HG02885 (cell line): ENCODE data around the gene ATXN10.

Experiments used
- ATAC-seq: cut with Tn5 transposase; IDR thresholded peaks from one replicate; pipeline ENCODE4 v1.9.1; 2021; ENCODE audit warnings: mild to moderate bottlenecking; ENCODE audit not compliant: unreplicated experiment, poor library complexity

The ATXN10 gene

GRCh38 chr22:45867906-45868555 lies 196.4 kb downstream of the ATXN10 start:
- ATAC-seq, result no peak

- ATAC-seq, result no peak
These were observed 197.1 kb downstream of the ATXN10 start for GRCh38 chr22:45868571-45869339.

DNA sequence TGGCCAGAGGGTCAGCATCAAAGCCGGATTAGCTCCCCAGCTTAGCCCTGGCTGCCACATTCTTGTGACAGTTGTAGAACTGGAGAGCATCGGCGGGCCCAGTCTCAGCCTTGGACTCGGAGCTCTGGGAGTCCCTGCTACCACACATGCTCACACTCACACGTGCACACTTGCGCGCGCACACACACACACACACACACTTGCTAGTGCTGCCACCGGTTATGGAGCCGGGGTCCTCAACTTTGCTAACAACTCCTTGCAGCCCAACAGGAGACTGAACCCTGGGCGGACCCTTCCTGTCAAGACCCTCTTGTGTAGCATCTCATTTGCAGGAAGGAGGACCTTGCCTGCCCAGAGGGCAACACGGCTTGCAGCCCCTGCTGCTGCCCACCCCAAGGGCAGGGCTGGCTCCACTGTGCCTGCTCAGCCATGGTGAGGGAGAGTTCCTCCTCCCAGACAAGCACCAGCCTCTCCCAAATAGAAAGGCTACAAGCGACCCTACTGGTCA lies 197.8 kb downstream of the ATXN10 start:
- ATAC-seq, result no peak

- no peak for ATAC-seq
These were observed 198.4 kb downstream of the ATXN10 start for GRCh38 chr22:45870011-45870410.

DNA sequence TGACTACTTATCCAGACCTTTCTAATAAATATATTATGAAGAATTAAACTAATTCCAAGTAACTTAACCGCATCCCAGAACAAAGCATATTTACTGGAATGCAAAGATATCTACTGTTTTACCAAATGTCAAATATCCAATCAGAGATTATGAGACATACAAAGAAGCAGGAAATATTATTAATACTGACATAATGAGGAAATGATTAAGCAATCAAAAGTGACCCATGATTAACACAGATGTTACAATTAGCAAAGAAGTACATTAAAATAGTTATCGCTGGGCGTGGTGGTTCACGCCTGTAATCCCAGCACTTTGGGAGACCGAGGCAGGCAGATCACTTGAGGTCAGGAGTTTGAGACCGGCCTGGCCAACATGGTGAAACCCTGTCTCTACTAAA lies 200.1 kb downstream of the ATXN10 start:
- ATAC-seq, result no peak

DNA sequence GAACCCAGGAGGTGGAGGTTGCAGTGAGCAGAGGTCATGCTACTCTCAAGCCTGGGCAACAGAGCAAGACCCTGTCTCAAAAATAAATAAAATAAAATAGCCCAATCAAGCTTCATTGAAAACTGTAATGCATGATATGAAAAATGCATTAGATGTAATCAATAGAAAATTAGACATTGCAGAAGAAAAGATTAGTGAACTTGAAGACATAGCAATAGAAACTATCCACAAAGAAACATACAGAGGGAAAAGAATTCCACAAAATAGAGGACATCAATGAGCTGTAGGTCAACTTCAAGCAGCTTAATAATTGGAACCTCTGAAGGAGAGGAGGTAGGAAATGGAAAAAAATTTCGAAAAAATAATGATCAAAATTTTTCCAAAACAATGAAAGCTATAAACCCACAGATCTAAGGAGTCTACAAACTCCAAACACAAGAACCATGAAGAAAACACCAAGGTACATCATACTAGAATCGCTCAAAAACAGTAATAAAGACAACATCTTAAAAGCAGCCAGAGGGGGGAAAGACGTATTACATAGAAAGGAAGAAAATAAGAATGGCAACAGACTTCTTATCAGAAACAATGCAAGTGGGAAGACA lies 201.1 kb downstream of the ATXN10 start:
- ATAC-seq, result no peak

DNA sequence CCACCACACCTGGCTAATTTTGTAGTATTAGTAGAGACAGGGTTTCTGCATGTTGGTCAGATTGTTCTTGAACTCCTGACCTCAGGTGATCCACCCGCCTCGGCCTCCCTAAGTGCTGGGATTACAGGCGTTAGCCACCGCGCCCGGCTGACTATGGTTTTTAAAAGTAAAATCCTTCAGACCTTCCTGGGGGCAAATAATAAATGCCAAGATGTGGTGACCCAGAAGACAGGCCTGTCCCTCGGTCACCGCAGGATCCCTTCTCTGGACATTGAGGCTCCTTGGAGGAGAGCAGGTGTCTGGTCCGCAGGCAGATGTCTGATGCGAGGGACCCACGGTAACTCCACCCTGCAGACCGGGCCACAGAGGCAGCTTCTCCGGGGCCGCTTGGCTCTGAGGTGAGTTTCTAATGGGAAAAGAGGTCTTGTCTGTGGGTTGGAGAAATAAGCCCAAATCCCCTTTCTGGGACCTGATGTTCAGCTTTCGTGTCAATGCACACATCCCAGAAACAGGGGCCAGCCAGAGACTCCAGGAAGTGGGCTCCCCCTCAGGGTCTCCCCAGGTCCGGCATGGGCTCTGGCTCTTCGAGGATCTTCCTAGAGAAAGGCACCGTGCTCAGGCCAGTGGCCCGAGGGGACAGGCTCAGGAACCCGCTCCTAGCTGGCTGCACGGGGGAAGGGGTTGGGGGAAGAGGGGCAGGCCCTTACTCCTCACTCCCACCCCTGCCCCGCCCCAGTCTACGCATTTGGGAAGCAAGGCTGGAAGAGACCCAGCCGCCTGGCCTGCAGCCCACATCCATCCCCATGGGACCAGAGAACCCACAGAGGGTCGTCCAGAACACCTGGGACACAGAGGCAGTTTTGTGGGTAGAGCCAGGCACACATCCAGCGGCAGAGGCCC lies 204.8 kb downstream of the ATXN10 start:
- ATAC-seq, result no peak

DNA sequence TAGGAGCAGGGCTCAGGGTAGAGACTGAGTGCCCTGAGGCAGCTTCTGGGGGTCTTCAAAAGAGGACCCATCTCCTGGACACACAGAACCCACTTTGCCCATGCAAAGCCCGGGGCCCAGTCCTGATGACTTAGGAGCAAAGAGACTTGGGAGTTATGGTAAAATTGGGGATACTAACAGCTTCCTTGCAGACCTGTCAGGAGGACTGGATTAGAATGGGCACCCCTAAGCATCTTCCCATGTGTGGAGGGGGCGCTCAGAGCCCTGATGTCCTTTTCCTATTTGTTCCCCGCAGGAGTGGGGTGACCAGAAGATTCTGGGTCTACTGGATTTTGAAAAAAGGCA lies 205.4 kb downstream of the ATXN10 start:
- ATAC-seq, result no peak

GRCh38 chr22:45877651-45878050 lies 206.0 kb downstream of the ATXN10 start:
- ATAC-seq, result no peak

DNA sequence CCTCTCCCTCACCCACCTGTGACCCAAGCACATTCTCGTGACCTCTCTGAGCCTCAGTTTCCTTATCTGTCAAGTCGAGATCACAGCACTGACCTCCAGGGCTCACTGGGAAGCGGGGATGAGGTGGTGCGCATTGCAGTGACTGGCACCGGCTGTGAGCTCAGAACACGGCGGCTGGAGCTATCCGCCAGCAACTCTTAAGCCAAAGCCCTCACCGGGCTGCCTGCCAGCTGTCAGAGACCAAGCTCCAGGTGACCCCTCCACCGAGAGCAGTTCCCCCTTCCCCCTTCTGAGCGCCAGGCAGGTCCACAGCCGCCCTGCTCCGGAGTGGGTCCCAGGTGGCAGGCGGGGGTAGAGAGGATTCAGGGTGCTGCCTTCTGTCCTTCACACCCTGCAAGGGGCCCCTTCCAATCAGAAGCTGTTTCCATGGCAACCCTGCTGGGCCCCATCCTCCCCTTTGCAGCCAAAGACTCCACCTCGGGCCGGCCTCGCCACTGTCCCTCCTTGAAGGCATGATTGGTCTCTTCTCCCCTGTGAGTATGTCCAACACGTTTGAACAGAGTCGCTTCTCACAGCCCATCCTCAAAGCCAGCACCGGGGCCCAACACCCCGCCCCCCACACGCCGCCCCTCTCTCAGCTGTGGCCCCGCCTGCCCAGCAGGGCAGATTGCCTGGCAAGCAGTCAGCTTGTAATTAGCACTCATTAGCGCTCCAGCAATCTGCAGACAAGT lies 206.6 kb downstream of the ATXN10 start:
- no peak for ATAC-seq

DNA sequence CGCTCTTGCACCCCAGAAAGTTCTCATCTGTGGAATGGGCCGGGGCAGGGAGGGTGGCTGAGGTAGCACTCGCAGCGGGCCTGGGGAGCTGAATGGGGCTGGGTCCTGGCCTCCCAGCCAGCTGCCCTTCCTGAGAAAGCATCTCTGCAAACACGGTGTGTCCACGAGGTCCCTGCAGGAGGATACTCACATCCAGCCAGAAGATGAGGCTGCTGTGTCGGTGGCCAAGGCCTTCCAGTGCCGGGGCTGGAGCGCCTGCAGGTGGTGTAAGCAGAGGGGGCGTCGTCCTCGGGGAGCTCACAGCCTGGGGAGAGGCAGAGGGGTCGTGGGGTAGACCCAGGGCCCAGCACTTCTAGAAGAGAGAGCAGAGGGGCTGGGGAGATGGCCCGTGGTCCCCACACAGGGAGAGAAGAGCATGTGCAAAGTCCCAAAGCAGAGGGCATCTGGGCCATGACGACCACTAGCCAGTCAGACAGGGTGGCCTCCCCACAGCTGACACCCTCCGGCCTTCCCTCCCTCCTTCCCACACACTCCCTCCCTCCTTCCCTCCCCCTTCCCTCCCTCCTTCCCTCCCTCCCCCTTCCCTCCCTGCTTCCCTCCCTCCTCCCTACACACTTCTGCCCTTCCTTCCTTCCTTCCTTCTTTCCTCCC lies 207.4 kb downstream of the ATXN10 start:
- no peak for ATAC-seq

DNA sequence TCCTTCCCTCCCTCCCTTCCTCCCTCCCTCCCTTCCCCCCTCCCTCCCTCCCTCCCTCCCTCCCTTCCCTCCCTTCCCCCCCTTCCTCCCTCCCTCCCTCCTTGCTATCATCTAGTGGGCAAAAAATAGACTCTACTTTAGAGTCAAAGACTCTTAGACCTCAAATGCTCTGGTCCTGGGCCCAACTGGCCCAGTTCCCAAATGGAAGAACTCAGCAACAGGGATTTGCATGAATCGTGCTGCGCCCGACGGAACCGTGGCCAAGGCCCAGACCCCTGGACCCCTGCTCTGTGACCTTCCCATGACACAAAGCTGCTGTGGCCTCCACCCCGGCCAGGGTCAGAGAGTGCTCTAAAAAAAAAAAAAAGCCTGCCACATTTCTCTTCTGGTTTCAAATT lies 207.9 kb downstream of the ATXN10 start:
- no peak for ATAC-seq

GRCh38 chr22:45880091-45880715 lies 208.6 kb downstream of the ATXN10 start:
- no peak for ATAC-seq

GRCh38 chr22:45880716-45881523 lies 209.3 kb downstream of the ATXN10 start:
- no peak for ATAC-seq

- ATAC-seq, result no peak
These were observed 209.9 kb downstream of the ATXN10 start for GRCh38 chr22:45881524-45881875.

DNA sequence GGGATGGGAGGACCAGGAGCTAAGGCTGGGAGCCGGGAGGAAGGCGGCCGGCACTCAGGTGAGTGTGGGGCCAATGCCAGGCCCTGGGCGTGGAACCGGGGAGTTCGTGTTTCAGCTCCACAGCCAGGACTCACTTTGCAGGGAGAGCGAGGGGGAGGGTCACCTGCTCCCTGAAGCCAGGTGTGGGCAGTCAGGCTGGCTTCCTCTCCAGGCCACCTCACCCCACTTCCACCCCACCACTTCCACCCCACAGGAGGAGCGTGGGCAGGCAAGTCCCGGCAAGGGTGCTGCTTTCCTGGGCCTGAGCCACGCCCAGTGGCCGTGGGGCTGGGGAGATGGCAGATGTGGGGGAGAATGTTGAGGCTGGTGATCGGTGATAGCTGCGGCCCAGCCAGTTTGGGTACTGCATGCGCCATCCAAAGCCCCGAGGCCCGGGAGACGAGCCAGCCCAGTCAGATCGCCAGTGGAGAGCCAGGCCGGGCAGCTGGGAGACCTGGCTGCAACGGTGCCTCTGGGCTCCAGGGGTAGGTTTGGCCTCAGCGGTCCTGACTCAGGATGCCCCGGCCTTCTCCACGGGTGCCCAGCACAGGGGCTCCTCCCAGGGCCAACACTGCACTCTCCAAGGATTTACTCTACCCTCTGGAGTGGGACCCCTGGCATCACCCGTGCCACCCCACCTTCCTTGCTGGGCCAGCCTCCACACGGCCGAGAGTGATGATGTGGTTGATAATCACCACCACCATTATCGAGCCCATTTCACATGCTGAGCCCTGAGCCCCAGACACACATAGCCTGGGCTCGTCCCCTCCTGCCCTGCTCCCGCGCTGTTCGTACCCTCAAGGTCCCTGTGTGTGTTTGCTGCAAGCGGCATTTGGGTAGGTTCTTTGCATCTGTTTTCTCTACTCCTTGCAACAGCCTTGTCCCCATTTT lies 211.5 kb downstream of the ATXN10 start:
- ATAC-seq, result no peak

GRCh38 chr22:45883811-45884170 lies 212.2 kb downstream of the ATXN10 start:
- no peak for ATAC-seq
